8988T (cell line): ENCODE measurements around the gene FCRL4.
A peak's percentile ranks its signal among the peaks of the same experiment; 100 is the strongest.

ENCODE experiments used
- DNase-seq: peaks from one replicate; pipeline ENCODE4 v3.0.0; 2011

The FCRL4 gene

GRCh38 chr1:157597959-157598667, at the start of gene FCRL4:
Gene FCRL4 (minus strand): TSS chr1:157598085. CDS start chr1:157597944, 141 bp downstream.
- no peak for DNase-seq

DNA sequence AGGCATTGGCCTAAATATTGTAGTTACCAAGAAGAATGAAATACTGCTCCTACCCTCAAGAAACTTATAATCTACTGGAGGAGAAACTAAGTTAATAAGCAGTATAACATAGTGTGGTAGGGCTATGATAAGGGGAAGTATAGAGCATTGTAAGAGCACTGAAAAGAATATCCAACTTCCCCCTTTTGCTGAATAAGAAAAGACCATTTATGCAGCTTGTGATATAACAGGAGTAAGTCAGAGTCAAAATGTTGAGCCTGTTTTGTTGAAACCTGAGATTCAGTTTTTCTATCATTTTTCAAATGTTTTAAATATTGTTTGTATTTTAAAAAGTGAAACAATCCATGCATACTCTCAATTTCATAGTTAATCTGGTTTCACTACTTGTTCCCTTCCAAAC, 48.3 kb upstream of the FCRL4 start:
- no peak for DNase-seq

- no peak for DNase-seq
Observed at GRCh38 chr1:157641177-157641576, 43.3 kb upstream of the FCRL4 start.

- DNase-seq: no peak
Observed at GRCh38 chr1:157639800-157640199, 41.9 kb upstream of the FCRL4 start.

GRCh38 chr1:157628773-157629172, 30.9 kb upstream of the FCRL4 start:
- DNase-seq: no peak

- no peak for DNase-seq
Observed at GRCh38 chr1:157626099-157626498, 28.2 kb upstream of the FCRL4 start.

DNA sequence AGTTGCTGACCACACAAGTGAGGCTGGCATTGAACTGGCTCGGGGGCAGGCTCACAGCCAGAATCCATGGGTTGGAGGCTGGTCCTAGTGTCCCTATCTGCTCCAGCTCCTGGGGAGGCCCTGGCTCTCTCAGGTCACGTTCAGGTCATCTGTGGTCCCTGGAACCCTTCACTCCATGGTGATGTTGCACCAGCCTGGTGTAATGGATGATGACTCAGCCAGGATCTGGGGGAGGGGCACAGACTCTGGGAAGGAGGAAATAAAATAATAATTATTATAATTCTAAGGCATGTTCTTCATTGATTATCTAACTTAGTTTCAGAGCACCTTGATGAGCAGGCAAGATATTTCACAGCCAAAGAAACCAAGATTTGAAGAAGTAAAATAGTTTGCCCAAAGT, 26.6 kb upstream of the FCRL4 start:
- DNase-seq: no peak

DNA sequence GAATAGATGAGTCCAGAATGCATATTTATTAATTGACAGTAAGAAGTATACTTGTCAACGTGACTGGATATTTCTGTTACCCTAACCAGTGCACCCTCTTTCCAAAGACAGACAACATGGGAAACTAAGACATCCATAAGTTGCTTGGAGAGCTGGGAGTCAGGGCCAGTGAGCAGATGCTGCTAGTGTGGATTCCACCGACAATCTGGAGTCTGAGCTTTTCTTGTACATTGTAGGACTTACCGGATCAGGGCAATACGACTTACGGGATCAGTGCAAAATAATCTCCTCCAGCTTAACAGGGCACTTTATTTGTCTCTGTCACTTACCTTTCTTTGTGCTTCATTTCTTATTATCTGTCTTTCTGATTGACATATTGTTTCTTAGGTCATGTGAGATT, 24.6 kb upstream of the FCRL4 start:
- no peak for DNase-seq

DNA sequence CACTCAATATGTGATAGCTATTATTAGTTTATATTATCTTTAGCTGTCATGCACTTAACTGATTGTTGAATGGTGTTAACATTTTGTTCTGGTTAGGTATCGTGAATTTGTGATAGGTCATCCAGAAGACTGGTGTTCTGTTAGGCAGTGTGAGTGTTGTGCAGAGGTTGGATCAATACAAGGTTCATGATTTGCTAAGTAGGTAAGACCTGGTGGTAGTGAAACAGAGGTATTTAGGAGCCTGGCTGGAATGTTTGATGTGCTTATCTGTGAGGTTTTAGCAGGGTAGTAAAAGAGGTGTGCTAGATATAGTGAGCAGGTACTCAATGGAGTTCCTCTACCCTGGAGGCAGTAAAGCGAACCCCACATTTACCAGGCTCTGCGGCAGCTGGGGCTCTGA, 20.3 kb upstream of the FCRL4 start:
- DNase-seq: no peak

GRCh38 chr1:157600236-157600635, 2.4 kb upstream of the FCRL4 start:
- no peak for DNase-seq

GRCh38 chr1:157596384-157596783, 1.5 kb downstream of the FCRL4 start:
- DNase-seq: no peak

DNA sequence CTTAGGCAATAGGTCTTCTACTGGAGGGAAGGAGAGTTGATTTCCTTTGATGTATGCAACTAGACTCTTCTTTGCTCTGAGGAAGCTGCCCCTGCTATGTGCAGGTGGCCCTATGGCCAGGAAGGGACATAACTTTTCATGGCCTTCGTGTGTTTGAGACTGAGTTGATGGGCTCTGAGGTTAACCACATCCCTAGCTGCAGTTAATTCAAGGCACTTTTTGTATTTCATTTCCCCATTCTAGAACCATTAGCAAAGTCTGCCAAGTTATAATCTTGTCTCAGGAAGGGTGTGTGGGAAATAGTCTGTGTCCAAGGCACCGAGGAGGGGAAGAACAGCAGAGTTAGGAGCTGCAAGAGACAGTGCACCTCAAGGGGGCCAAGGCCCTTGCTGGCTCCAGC, 2.5 kb downstream of the FCRL4 start:
- no peak for DNase-seq

DNA sequence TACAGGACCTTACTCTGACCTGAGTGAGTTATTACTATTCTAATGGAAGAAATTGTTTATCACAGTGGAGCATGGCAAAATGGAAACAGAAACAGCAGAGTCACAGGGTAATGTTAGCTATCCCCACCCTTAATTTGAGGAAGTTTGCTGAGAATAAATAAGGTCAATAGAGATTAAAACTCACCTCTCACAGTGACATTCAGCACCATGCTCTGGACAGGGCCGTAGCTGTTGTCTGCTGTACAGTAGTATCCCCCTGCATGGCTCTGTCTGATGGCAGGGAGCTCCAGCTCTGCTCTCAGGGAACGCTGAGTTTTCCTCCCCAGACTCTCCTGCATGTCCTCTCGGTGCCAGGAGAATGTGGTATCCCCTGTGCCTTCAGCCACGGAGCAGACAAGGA, 11.9 kb downstream of the FCRL4 start:
- no peak for DNase-seq

GRCh38 chr1:157584503-157584902, 13.4 kb downstream of the FCRL4 start:
- DNase-seq: no peak

DNA sequence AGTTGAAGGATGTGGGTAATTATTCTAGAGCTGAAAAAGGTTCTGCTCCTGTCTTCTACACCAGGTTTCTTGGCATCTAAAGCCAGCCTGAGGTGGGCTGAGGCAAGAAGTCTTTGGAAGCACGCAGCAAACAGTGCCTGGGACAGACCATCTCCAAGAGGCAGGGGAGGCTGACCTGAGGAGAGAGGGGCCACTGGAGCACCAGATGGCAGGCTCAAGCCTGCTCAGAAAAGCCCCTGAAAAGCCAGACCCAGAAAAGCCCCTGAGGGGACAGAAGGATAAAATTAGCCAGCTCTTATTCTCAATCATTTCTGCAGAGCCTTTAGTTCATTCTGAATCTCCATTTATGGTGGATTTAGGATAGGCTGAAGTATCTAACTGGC, 17.1 kb downstream of the FCRL4 start:
- DNase-seq: no peak

DNA sequence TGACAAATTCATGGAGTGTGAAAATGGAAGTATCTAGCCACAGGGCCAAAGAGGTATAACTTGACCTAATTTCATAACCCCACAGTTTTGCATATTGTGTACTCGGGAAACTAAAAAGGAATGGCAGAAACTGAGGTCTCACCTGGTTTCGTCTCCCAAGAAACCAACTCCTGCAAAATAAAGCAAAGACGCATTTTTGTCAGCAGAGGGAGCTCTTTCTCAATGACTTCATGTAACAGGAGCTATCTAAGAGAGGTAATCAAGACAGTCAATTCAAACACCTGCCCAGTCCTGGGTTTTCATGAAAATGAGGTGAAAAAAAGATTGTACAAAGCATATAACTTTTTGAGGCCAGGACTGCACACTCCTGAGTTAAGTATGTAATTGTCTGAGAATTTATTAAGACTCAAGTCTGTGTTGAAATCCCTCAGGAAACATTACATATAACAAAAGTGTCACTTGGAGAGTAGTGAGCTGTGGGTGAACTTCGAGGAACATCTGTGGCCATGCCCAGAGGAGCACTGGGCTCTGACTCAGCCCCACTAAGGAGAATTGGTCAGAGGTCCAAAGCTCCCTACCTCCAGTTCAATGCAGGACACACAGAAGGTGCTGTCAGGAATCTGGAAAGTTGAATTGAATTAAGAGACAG, 17.6 kb downstream of the FCRL4 start:
- DNase-seq: peak; percentile 31

- no peak for DNase-seq
Observed at GRCh38 chr1:157577420-157577819, 20.5 kb downstream of the FCRL4 start.

DNA sequence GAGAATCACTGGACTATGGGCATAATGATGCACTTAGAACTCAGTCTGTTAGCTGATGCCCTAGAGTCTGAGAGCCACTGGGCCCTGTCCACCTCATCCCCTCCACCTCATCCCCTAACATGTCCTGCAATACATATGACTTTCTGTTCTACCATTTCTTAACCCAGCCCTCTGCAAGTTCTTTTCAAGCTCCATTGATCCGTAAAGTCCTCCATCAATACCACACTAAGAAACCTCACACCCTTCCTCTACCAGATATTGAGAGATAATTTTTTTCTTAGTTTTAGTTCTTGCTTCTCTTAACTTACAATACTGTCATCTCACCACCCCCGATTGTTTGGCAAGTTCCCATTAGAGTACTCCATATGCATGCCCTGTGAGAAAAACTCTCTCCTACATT, 22.1 kb downstream of the FCRL4 start:
- no peak for DNase-seq

DNA sequence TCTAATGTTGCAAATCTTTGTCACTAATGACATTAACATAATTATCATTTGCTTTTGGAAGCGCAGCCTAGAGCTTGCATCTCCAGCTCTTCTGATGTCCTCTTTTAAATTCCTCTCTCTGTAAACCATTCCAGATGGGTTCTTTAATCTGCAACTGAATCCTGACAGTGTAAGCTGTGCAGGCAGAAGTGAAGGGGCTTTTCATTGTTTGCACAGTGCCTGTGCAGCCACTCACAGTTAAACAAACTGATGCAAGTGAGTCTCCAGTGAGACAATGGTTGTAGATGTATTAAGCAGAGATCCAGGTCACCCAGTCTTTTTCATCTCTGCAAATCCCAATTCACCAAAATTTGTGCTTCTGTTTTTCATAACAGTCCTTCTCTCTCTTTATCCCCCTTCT, 23.0 kb downstream of the FCRL4 start:
- DNase-seq: no peak

- DNase-seq: no peak
Observed at GRCh38 chr1:157566484-157567300, 31.2 kb downstream of the FCRL4 start.

DNA sequence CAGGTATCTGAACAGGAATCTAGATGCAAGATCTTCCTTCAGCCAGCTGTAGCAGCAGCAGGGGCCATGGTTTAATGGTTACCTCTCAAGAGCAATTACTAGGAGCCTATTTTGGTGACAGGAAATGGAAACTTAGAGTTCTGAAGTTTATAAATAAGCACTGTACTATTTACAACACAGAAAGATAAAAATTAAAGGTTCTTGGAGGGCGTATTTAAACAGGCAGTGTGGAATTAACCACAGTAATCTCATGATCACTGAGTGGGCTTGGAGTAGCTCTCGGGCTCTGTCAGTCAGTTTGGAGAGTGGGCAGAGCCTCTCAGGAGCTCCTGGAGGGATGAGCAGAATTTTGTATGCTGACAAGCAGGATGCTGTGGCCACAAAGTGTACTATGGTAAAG, 35.4 kb downstream of the FCRL4 start:
- no peak for DNase-seq

- no peak for DNase-seq
Observed at GRCh38 chr1:157558119-157558518, 39.8 kb downstream of the FCRL4 start.

DNA sequence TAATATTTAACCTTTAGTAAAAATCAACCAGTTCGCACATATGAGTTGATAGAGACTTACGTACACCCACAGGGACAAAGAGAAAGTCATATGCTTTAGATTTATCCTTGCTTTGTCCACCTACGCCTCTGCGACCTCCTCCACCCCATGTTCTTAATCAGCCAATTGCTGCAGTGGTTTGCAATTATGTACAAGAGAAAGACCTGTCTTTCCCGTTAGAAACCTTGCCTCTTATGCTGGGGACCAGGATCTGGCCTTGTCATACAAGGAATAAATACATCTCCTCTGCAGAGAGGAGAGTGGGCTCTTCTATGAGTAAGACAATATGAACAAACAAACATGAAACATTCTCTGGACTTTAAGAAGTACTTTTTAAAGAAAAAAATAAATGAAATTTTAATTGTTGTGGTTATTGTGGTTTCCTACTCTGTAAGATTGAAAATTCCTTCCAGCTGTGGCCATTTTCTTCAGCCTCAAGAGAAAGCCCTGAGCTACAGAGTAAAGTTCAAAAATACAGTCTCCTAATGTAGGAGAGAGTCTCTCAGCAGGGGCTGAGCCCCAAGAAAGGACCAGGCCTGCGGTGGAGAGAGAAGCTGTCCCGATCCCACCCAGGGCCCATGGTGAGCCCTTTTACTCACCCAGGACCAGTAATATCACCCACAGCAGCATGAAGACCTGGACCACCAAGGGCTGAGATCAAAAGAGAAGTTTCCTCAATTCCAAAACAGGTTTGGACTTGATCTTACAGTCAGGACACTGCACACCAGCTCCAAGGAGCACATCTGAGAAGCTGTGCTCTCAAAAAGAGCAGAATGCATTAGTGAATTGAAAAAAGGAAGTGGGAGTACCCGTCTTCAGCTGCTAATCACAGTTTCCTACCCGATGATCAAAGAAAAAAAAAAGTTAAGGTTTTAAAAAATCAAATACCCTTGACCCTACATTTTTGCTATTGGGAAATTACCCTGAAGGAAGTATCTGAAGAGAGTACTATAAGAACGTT, 45.9 kb downstream of the FCRL4 start, which contains the start of gene FCRL5:
FCRL5 (minus strand) TSS at position 822 of the 1,000 bp plus-strand sequence; CDS start at position 669, 153 bp downstream.
- DNase-seq: no peak
